Muscle layer of duodenum (tissue), 2 donors: ENCODE results near the gene RIPOR2.
"Not testable (repeated sequence)": the region's sequence is repeated elsewhere in the genome, so short reads cannot be mapped to it uniquely, and the experiment has no call there.

Experiments
- H3K27ac ChIP-seq: one replicate; pipeline ENCODE4 v1.7.0; 2013; ENCODE audit warnings: mild to moderate bottlenecking, low read length
- H3K27me3 ChIP-seq: one replicate; pipeline ENCODE4 v1.7.0; 2013; ENCODE audit warnings: low read depth, mild to moderate bottlenecking, control low read depth, low read length
- H3K36me3 ChIP-seq, 2 donors: one replicate each; pipeline ENCODE4 v1.7.0; 2013; ENCODE audit warnings: low read length in 2 of 2, control low read depth in 1 of 2, mild to moderate bottlenecking in 1 of 2; ENCODE audit not compliant: insufficient read depth in 2 of 2, control insufficient read depth in 1 of 2
- H3K4me1 ChIP-seq, 2 donors: one replicate each; pipeline ENCODE4 v1.7.0; 2013; ENCODE audit warnings: low read length in 2 of 2, mild to moderate bottlenecking in 2 of 2, control low read depth in 1 of 2, moderate library complexity in 1 of 2; ENCODE audit not compliant: insufficient read depth in 2 of 2, control insufficient read depth in 1 of 2
- H3K4me3 ChIP-seq, 2 donors: one replicate each; pipeline ENCODE4 v1.7.0; 2013; ENCODE audit warnings: low read length in 2 of 2, low read depth in 1 of 2, mild to moderate bottlenecking in 1 of 2
- H3K9me3 ChIP-seq, 2 donors: one replicate each; pipeline ENCODE4 v1.7.0; 2013; ENCODE audit warnings: low read length in 2 of 2, control low read depth in 1 of 2, mild to moderate bottlenecking in 1 of 2; ENCODE audit not compliant: control insufficient read depth in 1 of 2
- donor health status: healthy.

The RIPOR2 gene

DNA sequence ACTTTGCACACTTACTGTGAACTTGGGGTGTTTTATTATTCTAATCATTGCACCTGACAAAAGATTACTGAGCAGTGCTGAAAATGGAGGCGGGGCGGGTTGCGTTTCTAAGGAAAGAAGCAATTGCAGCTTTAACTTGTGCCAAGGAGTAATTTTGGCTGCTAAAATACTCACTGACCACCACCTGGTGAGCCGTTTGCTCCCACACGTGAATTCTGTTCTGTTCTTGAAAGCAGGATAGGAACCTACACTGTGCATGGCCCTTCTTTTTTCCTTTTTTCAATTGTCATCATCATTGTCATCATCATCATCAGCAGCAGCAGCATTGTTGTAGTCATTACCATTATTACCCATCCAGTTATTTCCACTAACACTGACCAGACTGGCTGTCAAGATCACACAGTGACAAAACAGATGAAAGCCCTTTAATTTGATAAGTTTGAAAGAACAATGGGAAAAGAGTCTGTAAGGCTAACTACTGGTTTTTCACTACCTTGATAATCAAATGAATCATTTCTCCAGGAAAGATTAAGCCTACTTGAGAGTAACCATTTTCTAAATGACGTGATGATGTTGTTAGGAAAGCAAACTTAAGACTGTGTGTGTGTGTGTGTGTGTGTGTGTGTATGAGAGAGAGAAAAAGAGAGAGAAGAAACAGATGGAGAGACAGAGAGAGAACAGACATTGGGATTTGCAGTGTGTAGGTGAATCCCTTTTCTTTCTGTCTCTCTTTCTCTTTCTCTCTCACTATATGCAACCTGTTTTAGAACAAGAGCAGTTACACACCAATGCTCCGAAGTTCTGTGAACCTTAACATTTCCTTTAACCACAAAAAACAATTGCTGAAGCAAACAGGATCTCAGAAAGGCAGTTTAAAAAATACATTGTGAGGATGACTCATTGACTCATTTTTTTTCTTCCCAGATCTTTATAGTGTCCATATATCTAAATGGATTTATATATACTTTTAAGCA lies 3.8 kb downstream of the RIPOR2 start:
- H3K4me3 ChIP-seq = no peak overlapping the region
- H3K36me3 ChIP-seq = no peaks in the 10 kb centered on the region
- no peak overlapping the region for H3K27ac ChIP-seq
- no peaks in the 10 kb centered on the region for H3K27me3 ChIP-seq
- H3K9me3 ChIP-seq = no peaks in the 10 kb centered on the region
- peaks cover 0 to 37% of the 10 kb centered on the region in 2 donors for H3K4me1 ChIP-seq

DNA sequence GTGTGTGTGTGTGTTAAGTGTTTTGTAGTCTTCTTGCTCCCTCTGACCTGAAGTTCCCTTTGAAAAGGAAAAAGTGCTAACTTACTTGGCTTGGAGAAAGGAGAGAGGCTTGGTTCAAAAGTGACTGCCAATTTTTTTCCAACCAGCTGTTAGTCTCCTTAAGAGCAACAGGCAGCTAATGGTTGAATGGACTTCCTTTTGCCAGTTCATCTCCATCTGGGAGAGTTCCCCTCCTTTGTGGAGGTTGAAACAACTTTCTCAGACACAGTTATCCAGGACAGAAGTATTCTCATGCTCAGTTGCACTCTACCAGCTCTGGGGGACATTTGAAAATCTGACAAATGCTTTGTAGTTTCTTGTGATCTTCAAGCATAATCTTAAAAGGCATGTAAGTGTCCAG lies 4.5 kb downstream of the RIPOR2 start:
- Histone ChIP-seq H3K27ac (no peak overlapping the region), H3K27me3 (no peaks in the 10 kb centered on the region), H3K9me3 (no peaks in the 10 kb centered on the region), H3K4me1 (peaks cover 0 to 37% of the 10 kb centered on the region in 2 donors), H3K4me3 (no peak overlapping the region), H3K36me3 (no peaks in the 10 kb centered on the region)

DNA sequence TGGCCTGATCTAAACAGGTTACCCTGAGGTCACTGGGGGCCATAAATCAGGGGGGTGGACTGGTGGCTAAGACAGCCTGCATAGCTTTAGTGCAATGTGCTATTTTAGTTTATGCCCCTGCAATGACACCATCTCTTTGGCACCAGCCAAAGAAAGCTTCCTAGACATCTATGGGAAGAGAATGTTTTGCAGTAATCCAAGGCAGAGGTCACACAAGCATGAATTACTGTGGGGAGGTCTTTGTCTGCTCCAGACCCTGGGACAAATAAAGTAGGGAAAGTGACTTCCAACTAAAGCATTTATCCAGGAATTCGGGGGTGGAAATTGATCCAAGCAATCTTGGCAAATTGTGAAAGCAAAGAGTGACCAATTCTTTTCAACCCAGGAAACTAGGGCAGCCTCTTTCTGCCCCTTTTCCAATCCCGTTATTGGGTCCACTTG lies 5.3 kb downstream of the RIPOR2 start:
- no peaks in the 10 kb centered on the region for H3K36me3 ChIP-seq
- peaks cover 0 to 37% of the 10 kb centered on the region in 2 donors for H3K4me1 ChIP-seq
- no peak overlapping the region for H3K27ac ChIP-seq
- no peaks in the 10 kb centered on the region for H3K9me3 ChIP-seq
- no peak overlapping the region for H3K4me3 ChIP-seq
- H3K27me3 ChIP-seq = no peaks in the 10 kb centered on the region

DNA sequence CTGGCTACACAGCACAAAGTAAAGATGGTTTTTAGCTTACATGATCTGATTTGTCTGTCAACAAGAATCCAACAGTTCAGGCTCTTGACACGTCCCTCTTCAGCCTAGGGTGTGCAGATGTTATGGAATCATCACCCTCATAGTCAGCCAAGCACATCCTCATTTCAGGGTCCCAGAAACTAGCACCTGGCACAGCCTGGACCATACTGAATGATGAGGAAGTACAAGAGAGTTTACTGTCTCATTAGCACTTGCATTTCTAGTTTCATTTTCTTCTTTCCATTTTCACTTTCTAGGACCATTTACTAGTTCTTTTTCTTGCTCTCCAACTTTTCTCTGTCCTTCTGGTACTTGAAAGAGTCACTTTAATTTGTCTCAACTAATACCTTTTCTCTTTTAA lies 6.5 kb downstream of the RIPOR2 start:
- Histone ChIP-seq H3K27me3 (no peaks in the 10 kb centered on the region), H3K4me3 (no peak overlapping the region), H3K9me3 (no peaks in the 10 kb centered on the region), H3K27ac (no peak overlapping the region), H3K36me3 (no peaks in the 10 kb centered on the region), H3K4me1 (peaks cover 0 to 37% of the 10 kb centered on the region in 2 donors)

- H3K9me3 ChIP-seq = no peaks in the 10 kb centered on the region
- H3K4me3 ChIP-seq = no peak overlapping the region
- no peaks in the 10 kb centered on the region for H3K36me3 ChIP-seq
- peaks cover 0 to 37% of the 10 kb centered on the region in 2 donors for H3K4me1 ChIP-seq
- H3K27ac ChIP-seq = no peak overlapping the region
- no peaks in the 10 kb centered on the region for H3K27me3 ChIP-seq
Measured at GRCh38 chr6:24927985-24928745, 7.6 kb downstream of the RIPOR2 start.

- no peak overlapping the region for H3K27ac ChIP-seq
- no peaks in the 10 kb centered on the region for H3K36me3 ChIP-seq
- H3K27me3 ChIP-seq = no peaks in the 10 kb centered on the region
- H3K9me3 ChIP-seq = no peaks in the 10 kb centered on the region
- no peak overlapping the region for H3K4me3 ChIP-seq
- peaks cover 0 to 33% of the 10 kb centered on the region in 2 donors for H3K4me1 ChIP-seq
Measured at GRCh38 chr6:24927277-24927955, 8.3 kb downstream of the RIPOR2 start.

- H3K4me3 ChIP-seq, H3K27me3 ChIP-seq, H3K27ac ChIP-seq, H3K9me3 ChIP-seq, H3K36me3 ChIP-seq: not testable (repeated sequence)
- H3K4me1 ChIP-seq = peaks cover 0 to 31% of the 10 kb centered on the region in 2 donors
Measured at GRCh38 chr6:24926647-24927046, 9.1 kb downstream of the RIPOR2 start.

- H3K36me3 ChIP-seq = no peaks in the 10 kb centered on the region
- H3K27me3 ChIP-seq = no peaks in the 10 kb centered on the region
- no peak overlapping the region for H3K27ac ChIP-seq
- peaks cover 0 to 26% of the 10 kb centered on the region in 2 donors for H3K4me1 ChIP-seq
- no peaks in the 10 kb centered on the region for H3K9me3 ChIP-seq
- H3K4me3 ChIP-seq = no peak overlapping the region
Measured at GRCh38 chr6:24926192-24926591, 9.6 kb downstream of the RIPOR2 start.

- H3K27me3 ChIP-seq = no peaks in the 10 kb centered on the region
- H3K4me3 ChIP-seq = no peak overlapping the region
- H3K4me1 ChIP-seq = peaks cover 0 to 21% of the 10 kb centered on the region in 2 donors
- no peaks in the 10 kb centered on the region for H3K9me3 ChIP-seq
- H3K27ac ChIP-seq = no peak overlapping the region
- H3K36me3 ChIP-seq = no peaks in the 10 kb centered on the region
Measured at GRCh38 chr6:24925661-24926060, 10.1 kb downstream of the RIPOR2 start.

GRCh38 chr6:24924580-24925356 lies 11.0 kb downstream of the RIPOR2 start:
- no peak overlapping the region for H3K27ac ChIP-seq
- no peaks in the 10 kb centered on the region for H3K36me3 ChIP-seq
- H3K4me3 ChIP-seq = no peak overlapping the region
- no peaks in the 10 kb centered on the region for H3K27me3 ChIP-seq
- peaks cover 0 to 12% of the 10 kb centered on the region in 2 donors for H3K4me1 ChIP-seq
- no peaks in the 10 kb centered on the region for H3K9me3 ChIP-seq
